ENCODE results near the gene LRRC23. TPM values are rescaled to one million over a fixed set of nuclear protein-coding genes. Genes with fewer than 3 reads are reported as not detected.
A peak's percentile ranks its signal among the peaks of the same experiment; 100 is the strongest.

Gene LRRC23
- total RNA-seq (2011; cell fraction: chromatin; rRNA removed; ENCODE audit: low replicate concordance): 9.1 and 10.2 TPM in 2 replicates
- total RNA-seq (2011; cell fraction: nucleolus; rRNA removed): 4.8 and 5.7 TPM in 2 replicates
- 4.7 and 5.9 TPM in 2 replicates for total RNA-seq (2011; cell fraction: nucleoplasm; rRNA removed)
- 3.1 TPM in 2 replicates for total RNA-seq (2014; rRNA removed)
- total RNA-seq (2014; rRNA removed; fragmentation: Illumina TruSeq; extraction: Trizol): 4.2 and 4.3 TPM in 2 replicates
- total RNA-seq (2015; rRNA removed; fragmentation: Illumina TruSeq; extraction: Trizol): 2.5 and 3.4 TPM in 2 replicates
- 2.1 and 3.0 TPM in 2 replicates for total RNA-seq (2021)
- polyA plus RNA-seq (2011; rRNA removed): 7.0 and 7.8 TPM in 2 replicates
- polyA plus RNA-seq (2011; cell fraction: cytosol; rRNA removed): 5.4 and 7.8 TPM in 2 replicates
- 6.2 and 7.4 TPM in 2 replicates for polyA plus RNA-seq (2011; cell fraction: nucleus; rRNA removed)
- 3.9 and 8.8 TPM in 2 replicates for polyA plus RNA-seq (2012)
- 4.4 and 5.3 TPM in 2 replicates for polyA plus RNA-seq (2014; fragmentation: Illumina TruSeq; extraction: Trizol)
- 1 to 10 TPM; 2.7 to 2.8 TPM for polyA plus RNA-seq (2014; fragmentation: Nextera tagmentation; extraction: Ambion mirVana)
- 2.2 and 4.6 TPM in 2 replicates for polyA plus RNA-seq (2014; rRNA removed)
- polyA minus RNA-seq (2011; rRNA and poly(A)+ RNA removed): 4.8 and 6.5 TPM in 2 replicates
- polyA minus RNA-seq (2011; cell fraction: cytosol; rRNA and poly(A)+ RNA removed): 2.4 TPM in 1 of 2 replicates, not detected in the other
- polyA minus RNA-seq (2011; cell fraction: nucleus; rRNA and poly(A)+ RNA removed): 1.1 and 6.7 TPM in 2 replicates
- percentile 48 among the genes with signal in this experiment for Bru-seq, nascent RNA
- percentile 45 among the genes with signal in this experiment for BruChase-seq, experiment 1, labeled RNA remaining after a 2-hour chase
- percentile 50 among the genes with signal in this experiment for BruChase-seq, experiment 2, labeled RNA remaining after a 6-hour chase
- long read RNA-seq, experiment 1, partial matches to known transcripts: 0 of 4 reads
- long read RNA-seq, experiment 1, other reads (novel, unspliced or antisense): 1 of 4 reads
- long read RNA-seq, experiment 2, partial matches to known transcripts: 0 of 1 reads
- long read RNA-seq, experiment 2, other reads (novel, unspliced or antisense): 1 of 1 reads
- long read RNA-seq, experiment 3, partial matches to known transcripts: 0 of 1 reads
- long read RNA-seq, experiment 3, other reads (novel, unspliced or antisense): 0 of 1 reads

GRCh38 chr12:6904280-6905276 lies at the start of gene LRRC23:
LRRC23 (plus strand) TSS chr12:6904822; CDS start chr12:6905634, 812 bp downstream.
- ChIA-PET POLR2A (interaction anchor here (0.6 to 1.5 kb wide), 4 partner anchors 35 to 44 kb away, joined by 3 to 6 read pairs (median 3); no protein-coding TSS in a partner anchor), CTCF (ENCODE audit: low intra/inter-chr PET ratio) (no interaction called here)
- Histone ChIP-seq H3K79me2 (ENCODE audit: control insufficient read depth, insufficient read depth, low read length) (no peaks in the 10 kb centered on the region), H4K20me1 (replicated peaks; ENCODE audit: control insufficient read depth, insufficient read depth, low read length) (no peaks in the 10 kb centered on the region), H3K9ac (ENCODE audit: insufficient read depth in 1 of 2, low read depth in 2 of 2, low read length in 2 of 2) (peak within 1 kb of the TSS; percentile 79 to 85), H3K9me1 (ENCODE audit: control insufficient read depth, insufficient read depth, low read length) (no peaks in the 10 kb centered on the region), H3K27me3 (ENCODE audit: control insufficient read depth in 2 of 2, insufficient read depth in 2 of 2, low read length in 2 of 2) (no peaks in the 10 kb centered on the region), H2AFZ (ENCODE audit: low read depth, low read length) (peak within 1 kb of the TSS; percentile 98), H3K9me3 (replicated peaks; ENCODE audit: control insufficient read depth, insufficient read depth, low read depth, low read length) (no peaks in the 10 kb centered on the region; the same call in 1 of the 2 replicates), H3K4me2 (ENCODE audit: insufficient read depth, low read length) (peak within 1 kb of the TSS; percentile 96), H3K36me3 (ENCODE audit: control insufficient read depth, insufficient read depth, low read length) (no peaks in the 10 kb centered on the region), H3K27ac (ENCODE audit: extremely low read depth, low read depth, low read length) (peak within 1 kb of the TSS; percentile 83), H3K4me3 (peak within 1 kb of the TSS; percentile 68), H3K4me1 (replicated peaks in 1 of 2; ENCODE audit: control insufficient read depth in 2 of 2, insufficient read depth in 2 of 2, low read length in 2 of 2) (peaks cover 13 to 21% of the 10 kb centered on the region in 2 experiments)
- ATAC-seq (peak; percentile 97), FAIRE-seq (peak; percentile 96), DNase-seq (ENCODE audit: extremely low read depth in 1 of 4, low spot score in 3 of 4) (peak; percentile 80 to 95 (median 84))
- TSS peak; percentile 69 for BruUV-seq (replicated peaks)
- in situ Hi-C loops (cut with MboI): no loop called here
- intact Hi-C loops (cut with micrococcal nuclease): no loop called here
- WGBS (ENCODE audit: insufficient coverage, low coverage, missing lambda C conversion rate): 5% methylated on average over 31 of the region's 34 CpGs
- TF ChIP-seq ESRRA (IDR thresholded peaks at IDR 0.05; ENCODE audit: borderline replicate concordance, low read depth): no peak
- no peak for TF ChIP-seq NCOA1 (IDR thresholded peaks at IDR 0.05; ENCODE audit: low read depth)
- no peak for TF ChIP-seq ILF3 (IDR thresholded peaks at IDR 0.05; ENCODE audit: borderline replicate concordance)
- TF ChIP-seq KLF1 (tag; IDR thresholded peaks at IDR 0.05): no peak
- no peak for TF ChIP-seq MECOM (CRISPR knock-in tag; IDR thresholded peaks at IDR 0.05)
- no peak for TF ChIP-seq ZNF174 (CRISPR knock-in tag; IDR thresholded peaks at IDR 0.05)
- TF ChIP-seq ZNF561 (CRISPR knock-in tag; conservative IDR thresholded peaks at IDR 0.05): no peak
- no peak for TF ChIP-seq NR2C1 (IDR thresholded peaks at IDR 0.05)
- no peak for TF ChIP-seq NR2C1 (tag; IDR thresholded peaks at IDR 0.05)
- no peak for TF ChIP-seq NCOA2 (IDR thresholded peaks at IDR 0.05; ENCODE audit: partially characterized antibody in 2 of 2)
- no peak for TF ChIP-seq PBX2 (CRISPR knock-in tag; IDR thresholded peaks at IDR 0.05; ENCODE audit: low read depth)
- no peak for TF ChIP-seq PBX2 (tag; conservative IDR thresholded peaks at IDR 0.05; ENCODE audit: low read depth)
- TF ChIP-seq NFE2L1 (tag; IDR thresholded peaks at IDR 0.05; ENCODE audit: borderline replicate concordance, low read depth): no peak
